HG03460 (cell line): Measurements from ENCODE around the gene ATP6V0A4.

Experiments used
- ATAC-seq: cut with Tn5 transposase; IDR thresholded peaks from one replicate; pipeline ENCODE4 v1.9.1; 2021; ENCODE audit not compliant: unreplicated experiment

The ATP6V0A4 gene

DNA sequence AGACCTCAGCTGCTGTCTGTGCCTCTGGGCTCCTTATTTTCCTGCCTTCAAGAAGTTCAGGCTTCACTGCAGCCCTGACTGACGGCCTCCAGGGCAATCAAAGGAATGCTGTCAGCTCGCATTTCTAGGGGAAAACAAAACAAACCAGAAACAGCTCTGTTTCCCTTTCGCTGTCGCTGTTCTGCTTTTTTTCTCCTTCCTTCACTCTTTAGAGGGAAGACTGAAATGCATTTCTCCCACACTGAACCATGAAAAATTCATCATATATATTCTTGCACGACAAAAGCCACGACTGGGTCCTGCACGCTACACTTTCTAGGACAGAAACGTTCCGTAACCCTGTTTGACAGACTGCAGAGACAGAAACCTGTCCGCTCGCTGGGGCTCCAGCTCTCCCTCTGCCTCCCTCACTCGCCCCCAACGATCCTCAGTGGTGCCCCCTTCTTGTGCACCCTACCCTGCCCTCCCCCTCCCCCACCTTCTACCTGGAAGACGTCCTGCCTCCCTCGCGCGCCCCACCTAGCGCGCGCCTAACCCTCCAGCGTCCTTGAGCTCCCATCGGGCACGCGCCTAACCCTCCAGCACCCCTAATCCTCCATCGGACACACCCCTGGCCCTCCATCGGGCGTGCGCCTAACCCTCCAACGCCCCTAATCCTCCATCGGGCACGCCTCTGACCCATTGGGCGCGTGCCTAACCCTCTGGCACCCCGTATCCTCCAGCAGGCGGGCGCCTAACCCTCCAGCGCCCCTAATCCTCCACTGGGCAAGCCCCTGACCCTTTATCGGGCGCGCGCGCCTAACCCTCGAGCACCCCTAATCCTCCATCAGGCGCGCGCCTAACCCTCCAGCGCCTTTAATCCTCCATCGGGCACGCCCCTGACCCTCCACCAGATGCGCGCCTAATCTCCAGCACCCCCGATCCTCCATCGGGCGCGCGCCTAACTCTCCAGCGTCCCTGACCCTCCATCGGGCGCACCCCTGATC is 134.0 kb downstream of the ATP6V0A4 start:
- ATAC-seq = no peak

DNA sequence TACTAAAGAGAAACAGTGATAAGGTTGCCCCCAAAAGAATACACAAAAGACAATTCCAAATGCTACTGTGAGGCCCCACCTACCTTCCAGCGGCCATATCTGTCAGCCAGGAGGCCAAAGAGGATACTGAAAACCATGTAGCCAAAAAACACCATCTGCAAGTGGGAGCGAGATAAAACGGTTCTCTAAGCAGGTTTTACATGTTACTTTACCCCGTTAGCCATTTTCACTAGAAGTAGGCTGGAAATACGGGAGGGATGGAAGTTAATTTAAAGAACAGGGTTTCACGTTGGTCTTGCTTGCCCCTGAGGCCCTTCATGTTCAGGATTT is 135.0 kb downstream of the ATP6V0A4 start:
- no peak for ATAC-seq

DNA sequence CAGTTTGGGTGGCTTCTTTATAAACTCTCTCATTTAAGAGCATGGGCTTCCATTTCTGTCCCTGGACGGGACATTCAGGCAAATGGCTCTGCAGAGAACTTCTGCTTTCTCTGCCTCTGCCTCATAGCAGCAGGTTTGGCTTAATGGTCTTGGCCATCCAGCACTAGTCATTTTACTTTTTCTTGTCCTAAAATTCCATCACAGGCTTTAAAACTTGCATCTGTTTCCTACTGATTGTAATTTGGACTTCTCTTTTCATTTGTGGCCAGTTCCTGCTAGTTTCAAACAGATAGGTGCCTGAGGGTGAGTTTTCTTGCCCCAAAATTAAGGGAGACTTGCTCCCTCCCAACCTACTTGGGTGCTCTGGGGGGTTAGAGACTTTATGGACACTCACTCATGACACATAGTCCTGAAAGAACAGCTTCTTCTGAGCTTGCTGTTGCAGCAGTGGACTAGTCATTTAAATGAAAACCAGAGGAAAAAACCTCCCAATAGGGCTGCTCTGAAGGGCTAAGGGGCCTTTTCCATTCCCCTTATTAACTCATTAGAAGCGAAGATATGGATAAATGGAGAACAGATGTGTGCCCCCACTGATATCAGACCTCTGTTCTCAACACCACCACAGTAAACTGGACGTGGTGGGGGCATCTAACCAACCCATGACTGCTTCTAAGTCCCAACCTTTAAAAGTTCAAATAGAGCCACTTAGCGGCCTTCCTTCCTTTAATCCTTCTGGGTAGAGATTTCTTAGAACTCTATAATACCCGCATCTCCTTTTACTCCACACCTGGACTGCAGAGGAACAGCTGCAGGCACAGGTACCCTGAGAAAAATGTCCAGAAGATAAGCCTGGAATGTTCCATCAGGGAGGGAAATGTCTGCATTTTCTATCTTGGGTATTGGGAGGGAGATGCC is 135.7 kb downstream of the ATP6V0A4 start:
- no peak for ATAC-seq

DNA sequence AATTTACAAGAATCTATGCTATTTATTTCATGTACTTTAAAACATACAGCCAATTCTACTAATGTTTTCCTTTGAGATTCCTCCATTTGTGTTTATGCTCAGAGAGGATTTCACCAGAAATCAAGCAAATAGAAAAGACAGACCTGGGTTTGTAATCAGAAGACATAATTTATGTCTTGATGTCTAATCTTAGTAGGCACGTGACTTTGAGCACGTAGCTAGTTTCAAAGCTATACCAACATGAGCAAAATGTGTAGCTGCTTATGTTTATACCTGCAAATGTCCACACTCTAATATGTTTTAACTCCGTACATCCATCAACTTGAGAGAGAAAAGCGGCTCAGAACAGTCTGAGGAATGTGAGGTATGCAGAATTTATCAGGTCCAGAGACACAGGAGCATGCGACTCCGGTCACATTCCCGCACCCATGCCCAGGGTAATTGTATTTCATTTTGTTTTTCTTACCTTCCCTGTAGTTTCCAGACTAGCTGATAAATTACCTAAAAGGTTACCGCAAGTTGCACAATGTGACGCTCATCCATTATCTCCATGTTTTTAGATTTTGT is 136.8 kb downstream of the ATP6V0A4 start:
- no peak for ATAC-seq

DNA sequence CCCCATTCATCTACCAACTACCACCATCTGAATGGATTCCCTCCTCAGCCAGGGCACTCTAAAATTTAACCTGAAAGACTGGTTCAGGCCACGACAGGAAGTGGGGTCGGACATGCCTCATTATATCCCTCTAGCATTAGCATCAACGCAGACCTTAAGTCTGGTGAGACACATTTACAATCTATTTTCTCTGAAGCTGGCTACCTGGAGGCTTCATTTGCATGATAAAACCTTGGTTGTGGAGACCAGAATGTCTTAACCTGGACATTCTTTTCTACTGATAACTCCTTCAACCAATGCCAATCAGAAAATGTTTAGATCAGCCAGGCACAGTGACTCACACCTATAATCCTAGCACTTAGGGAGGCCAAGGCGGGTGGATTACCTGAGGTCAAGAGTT is 139.1 kb downstream of the ATP6V0A4 start:
- no peak for ATAC-seq

DNA sequence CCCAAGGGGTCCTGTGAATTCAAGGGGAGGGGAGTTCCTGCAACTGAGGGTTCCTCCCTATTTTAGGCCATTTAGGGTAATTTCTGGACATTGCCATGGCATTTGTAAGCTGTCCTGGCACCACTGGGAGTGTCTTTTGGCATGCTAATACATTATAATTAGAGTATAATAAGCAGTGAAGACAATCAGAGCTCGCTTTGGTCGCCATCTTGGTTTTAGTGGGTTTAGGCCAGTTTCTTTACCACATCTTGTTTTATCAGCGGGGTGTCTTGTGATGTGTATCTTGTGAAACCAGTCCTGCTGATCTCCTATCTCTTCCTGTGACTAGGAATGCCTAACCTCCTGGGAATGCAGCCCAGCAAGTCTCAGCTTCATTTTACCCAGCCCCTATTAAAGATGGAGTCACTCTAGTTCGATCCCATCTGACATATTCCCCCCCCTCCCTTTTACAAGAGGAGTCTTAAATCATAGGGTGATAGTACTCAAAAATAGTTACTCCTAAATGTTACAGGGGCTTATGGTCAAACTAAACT is 140.1 kb downstream of the ATP6V0A4 start:
- no peak for ATAC-seq

DNA sequence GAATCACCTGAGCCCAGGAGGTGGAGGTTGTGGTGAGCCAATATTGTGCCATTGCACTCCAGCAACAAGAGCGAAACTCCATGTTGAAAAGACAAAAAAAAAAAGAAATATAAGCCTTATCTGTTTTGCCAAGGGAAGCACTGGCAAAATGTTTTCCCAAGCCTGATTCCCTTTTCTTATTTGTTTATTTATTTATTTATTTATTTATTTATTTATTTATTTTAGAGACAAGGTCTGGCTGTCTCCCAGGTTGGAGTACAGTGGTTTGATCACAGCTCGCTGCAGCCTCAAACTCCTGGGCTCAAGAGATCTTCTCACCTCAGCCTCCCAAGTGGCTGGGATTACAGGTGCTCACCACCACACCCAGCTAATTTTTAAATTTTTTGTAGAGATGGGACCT is 141.0 kb downstream of the ATP6V0A4 start:
- no peak for ATAC-seq
